Measurements from ENCODE around the gene RAB4A. TPM values are rescaled to one million over a fixed set of nuclear protein-coding genes. Genes with fewer than 3 reads are reported as not detected.

The RAB4A gene
- total and polyA plus RNA-seq, 2 of the 13 experiments (the other 11 are each of a cell fraction or from before 2014, with no cell fraction given) = 56.0 to 80.1 TPM

DNA sequence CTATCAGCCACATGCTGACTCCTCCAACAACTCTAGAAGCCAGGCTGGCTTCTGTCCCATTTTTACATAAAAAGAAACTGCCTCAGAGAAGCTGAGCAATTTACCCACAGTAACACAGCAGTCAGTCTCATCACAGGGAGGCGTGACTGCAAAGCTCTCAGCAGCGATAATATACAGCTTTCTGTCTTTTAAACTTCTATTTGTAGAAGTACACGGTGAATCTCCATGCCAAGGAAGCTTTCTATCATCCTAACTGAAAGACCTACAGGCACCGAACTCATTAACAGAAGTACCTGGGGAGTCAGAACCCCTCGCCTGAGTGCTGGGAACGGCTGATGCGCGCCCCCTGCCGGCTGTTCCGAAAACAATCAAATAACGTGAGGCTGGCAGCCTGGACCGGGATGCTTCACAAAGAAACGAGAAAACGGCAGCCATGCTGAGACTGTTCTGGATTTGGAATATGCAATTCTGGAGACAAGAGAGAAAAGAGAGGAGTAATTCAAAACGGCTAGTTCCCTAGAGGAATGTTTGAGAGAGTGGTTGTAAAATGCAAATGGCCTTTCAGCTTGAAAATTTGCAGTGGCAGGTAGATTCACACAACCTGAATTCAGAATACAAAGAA, 43.5 kb upstream of the RAB4A start (continued):
- TF ChIP-seq, protein P1, sequence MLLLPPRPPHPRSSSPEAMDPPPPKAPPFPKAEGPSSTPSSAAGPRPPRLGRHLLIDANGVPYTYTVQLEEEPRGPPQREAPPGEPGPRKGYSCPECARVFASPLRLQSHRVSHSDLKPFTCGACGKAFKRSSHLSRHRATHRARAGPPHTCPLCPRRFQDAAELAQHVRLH (CRISPR knock-in tag; IDR thresholded peaks at IDR 0.05; ENCODE audit: borderline replicate concordance, low read depth) = peak; percentile 76; the same call in 1 of the 2 replicates
- TF ChIP-seq XRCC5 (optimal IDR thresholded peaks at IDR 0.05; ENCODE audit: low read length) = peak; percentile 40
- TF ChIP-seq STAG1 (CRISPR knock-in tag; IDR thresholded peaks at IDR 0.05) = peak; percentile 95
- TF ChIP-seq, protein P2, sequence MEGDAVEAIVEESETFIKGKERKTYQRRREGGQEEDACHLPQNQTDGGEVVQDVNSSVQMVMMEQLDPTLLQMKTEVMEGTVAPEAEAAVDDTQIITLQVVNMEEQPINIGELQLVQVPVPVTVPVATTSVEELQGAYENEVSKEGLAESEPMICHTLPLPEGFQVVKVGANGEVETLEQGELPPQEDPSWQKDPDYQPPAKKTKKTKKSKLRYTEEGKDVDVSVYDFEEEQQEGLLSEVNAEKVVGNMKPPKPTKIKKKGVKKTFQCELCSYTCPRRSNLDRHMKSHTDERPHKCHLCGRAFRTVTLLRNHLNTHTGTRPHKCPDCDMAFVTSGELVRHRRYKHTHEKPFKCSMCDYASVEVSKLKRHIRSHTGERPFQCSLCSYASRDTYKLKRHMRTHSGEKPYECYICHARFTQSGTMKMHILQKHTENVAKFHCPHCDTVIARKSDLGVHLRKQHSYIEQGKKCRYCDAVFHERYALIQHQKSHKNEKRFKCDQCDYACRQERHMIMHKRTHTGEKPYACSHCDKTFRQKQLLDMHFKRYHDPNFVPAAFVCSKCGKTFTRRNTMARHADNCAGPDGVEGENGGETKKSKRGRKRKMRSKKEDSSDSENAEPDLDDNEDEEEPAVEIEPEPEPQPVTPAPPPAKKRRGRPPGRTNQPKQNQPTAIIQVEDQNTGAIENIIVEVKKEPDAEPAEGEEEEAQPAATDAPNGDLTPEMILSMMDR (CRISPR knock-in tag; IDR thresholded peaks at IDR 0.05) = peak; percentile 91
- TF ChIP-seq ZNF792 (CRISPR knock-in tag; IDR thresholded peaks at IDR 0.05) = no peak
- TF ChIP-seq KDM2A (CRISPR knock-in tag; IDR thresholded peaks at IDR 0.05; ENCODE audit: borderline replicate concordance, low read depth) = peak; percentile 56; the same call in 1 of the 2 replicates
- no peak for TF ChIP-seq ESRRA (CRISPR knock-in tag; IDR thresholded peaks at IDR 0.05; ENCODE audit: low read depth)
- peak; percentile 24; the same call in 1 of the 2 replicates for TF ChIP-seq YEATS2 (CRISPR knock-in tag; IDR thresholded peaks at IDR 0.05; ENCODE audit: borderline replicate concordance)
- no peak for TF ChIP-seq JARID2 (CRISPR knock-in tag; IDR thresholded peaks at IDR 0.05; ENCODE audit: insufficient replicate concordance)
- TF ChIP-seq ZBTB7B (CRISPR knock-in tag; IDR thresholded peaks at IDR 0.05) = 0 out of 2 replicates have a peak, but pooled peaks have one; percentile 30
- no peak for TF ChIP-seq SSRP1 (CRISPR knock-in tag; IDR thresholded peaks at IDR 0.05)
- TF ChIP-seq ATF7-NPFF (CRISPR knock-in tag; IDR thresholded peaks at IDR 0.05; ENCODE audit: low read depth) = no peak
- TF ChIP-seq, protein P3, sequence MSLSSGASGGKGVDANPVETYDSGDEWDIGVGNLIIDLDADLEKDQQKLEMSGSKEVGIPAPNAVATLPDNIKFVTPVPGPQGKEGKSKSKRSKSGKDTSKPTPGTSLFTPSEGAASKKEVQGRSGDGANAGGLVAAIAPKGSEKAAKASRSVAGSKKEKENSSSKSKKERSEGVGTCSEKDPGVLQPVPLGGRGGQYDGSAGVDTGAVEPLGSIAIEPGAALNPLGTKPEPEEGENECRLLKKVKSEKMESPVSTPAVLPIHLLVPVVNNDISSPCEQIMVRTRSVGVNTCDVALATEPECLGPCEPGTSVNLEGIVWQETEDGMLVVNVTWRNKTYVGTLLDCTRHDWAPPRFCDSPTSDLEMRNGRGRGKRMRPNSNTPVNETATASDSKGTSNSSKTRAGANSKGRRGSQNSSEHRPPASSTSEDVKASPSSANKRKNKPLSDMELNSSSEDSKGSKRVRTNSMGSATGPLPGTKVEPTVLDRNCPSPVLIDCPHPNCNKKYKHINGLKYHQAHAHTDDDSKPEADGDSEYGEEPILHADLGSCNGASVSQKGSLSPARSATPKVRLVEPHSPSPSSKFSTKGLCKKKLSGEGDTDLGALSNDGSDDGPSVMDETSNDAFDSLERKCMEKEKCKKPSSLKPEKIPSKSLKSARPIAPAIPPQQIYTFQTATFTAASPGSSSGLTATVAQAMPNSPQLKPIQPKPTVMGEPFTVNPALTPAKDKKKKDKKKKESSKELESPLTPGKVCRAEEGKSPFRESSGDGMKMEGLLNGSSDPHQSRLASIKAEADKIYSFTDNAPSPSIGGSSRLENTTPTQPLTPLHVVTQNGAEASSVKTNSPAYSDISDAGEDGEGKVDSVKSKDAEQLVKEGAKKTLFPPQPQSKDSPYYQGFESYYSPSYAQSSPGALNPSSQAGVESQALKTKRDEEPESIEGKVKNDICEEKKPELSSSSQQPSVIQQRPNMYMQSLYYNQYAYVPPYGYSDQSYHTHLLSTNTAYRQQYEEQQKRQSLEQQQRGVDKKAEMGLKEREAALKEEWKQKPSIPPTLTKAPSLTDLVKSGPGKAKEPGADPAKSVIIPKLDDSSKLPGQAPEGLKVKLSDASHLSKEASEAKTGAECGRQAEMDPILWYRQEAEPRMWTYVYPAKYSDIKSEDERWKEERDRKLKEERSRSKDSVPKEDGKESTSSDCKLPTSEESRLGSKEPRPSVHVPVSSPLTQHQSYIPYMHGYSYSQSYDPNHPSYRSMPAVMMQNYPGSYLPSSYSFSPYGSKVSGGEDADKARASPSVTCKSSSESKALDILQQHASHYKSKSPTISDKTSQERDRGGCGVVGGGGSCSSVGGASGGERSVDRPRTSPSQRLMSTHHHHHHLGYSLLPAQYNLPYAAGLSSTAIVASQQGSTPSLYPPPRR (CRISPR knock-in tag; IDR thresholded peaks at IDR 0.05; ENCODE audit: borderline replicate concordance) = no peak
- no peak for TF ChIP-seq KAT2B (IDR thresholded peaks at IDR 0.05; ENCODE audit: borderline replicate concordance, low read depth, low read length)
- TF ChIP-seq, protein P4, sequence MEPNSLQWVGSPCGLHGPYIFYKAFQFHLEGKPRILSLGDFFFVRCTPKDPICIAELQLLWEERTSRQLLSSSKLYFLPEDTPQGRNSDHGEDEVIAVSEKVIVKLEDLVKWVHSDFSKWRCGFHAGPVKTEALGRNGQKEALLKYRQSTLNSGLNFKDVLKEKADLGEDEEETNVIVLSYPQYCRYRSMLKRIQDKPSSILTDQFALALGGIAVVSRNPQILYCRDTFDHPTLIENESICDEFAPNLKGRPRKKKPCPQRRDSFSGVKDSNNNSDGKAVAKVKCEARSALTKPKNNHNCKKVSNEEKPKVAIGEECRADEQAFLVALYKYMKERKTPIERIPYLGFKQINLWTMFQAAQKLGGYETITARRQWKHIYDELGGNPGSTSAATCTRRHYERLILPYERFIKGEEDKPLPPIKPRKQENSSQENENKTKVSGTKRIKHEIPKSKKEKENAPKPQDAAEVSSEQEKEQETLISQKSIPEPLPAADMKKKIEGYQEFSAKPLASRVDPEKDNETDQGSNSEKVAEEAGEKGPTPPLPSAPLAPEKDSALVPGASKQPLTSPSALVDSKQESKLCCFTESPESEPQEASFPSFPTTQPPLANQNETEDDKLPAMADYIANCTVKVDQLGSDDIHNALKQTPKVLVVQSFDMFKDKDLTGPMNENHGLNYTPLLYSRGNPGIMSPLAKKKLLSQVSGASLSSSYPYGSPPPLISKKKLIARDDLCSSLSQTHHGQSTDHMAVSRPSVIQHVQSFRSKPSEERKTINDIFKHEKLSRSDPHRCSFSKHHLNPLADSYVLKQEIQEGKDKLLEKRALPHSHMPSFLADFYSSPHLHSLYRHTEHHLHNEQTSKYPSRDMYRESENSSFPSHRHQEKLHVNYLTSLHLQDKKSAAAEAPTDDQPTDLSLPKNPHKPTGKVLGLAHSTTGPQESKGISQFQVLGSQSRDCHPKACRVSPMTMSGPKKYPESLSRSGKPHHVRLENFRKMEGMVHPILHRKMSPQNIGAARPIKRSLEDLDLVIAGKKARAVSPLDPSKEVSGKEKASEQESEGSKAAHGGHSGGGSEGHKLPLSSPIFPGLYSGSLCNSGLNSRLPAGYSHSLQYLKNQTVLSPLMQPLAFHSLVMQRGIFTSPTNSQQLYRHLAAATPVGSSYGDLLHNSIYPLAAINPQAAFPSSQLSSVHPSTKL (CRISPR knock-in tag; IDR thresholded peaks at IDR 0.05) = peak; percentile 39; the same call in 1 of the 2 replicates
- TF ChIP-seq, protein P5, sequence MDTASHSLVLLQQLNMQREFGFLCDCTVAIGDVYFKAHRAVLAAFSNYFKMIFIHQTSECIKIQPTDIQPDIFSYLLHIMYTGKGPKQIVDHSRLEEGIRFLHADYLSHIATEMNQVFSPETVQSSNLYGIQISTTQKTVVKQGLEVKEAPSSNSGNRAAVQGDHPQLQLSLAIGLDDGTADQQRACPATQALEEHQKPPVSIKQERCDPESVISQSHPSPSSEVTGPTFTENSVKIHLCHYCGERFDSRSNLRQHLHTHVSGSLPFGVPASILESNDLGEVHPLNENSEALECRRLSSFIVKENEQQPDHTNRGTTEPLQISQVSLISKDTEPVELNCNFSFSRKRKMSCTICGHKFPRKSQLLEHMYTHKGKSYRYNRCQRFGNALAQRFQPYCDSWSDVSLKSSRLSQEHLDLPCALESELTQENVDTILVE (CRISPR knock-in tag; IDR thresholded peaks at IDR 0.05) = no peak
- no peak for TF ChIP-seq SOX6 (IDR thresholded peaks at IDR 0.05)
- peak; percentile 27; the same call in 1 of the 2 replicates for TF ChIP-seq SOX6 (CRISPR knock-in tag; IDR thresholded peaks at IDR 0.05)

Measured in HepG2 (cell line).